Spleen (tissue), 11 donors: ENCODE data around the gene LIN7A. TPM values are rescaled to one million over a fixed set of nuclear protein-coding genes. Genes with fewer than 3 reads are reported as not detected.

ENCODE experiments used
- DNase-seq: peaks from one replicate; pipeline ENCODE4 v3.0.0-alpha.2; 2020
- H3K27ac ChIP-seq, 8 donors: fragments of 200-600 bp; sonication (generic) in 7 of 8; 1 replicate in 4 of 8; 2 replicates in 4 of 8; pipeline versions ENCODE4 v1.5.0 to v1.8.0; 2016 to 2021; ENCODE audit warnings: inconsistent platforms in 4 of 8, mild to moderate bottlenecking in 4 of 8, moderate library complexity in 1 of 8
- H3K27me3 ChIP-seq, 7 donors: fragments of 200-600 bp; sonication (generic) in 6 of 7; replicated peaks in 1 of 7; 1 replicate in 4 of 7; 2 replicates in 3 of 7; pipeline versions ENCODE4 v1.5.0 to v1.8.0; 2016 to 2021; ENCODE audit warnings: inconsistent platforms in 3 of 7, mild to moderate bottlenecking in 1 of 7
- H3K36me3 ChIP-seq, 6 donors: fragments of 200-600 bp; sonication (generic) in 5 of 6; 1 replicate in 4 of 6; 2 replicates in 2 of 6; pipeline versions ENCODE4 v1.5.0 to v1.8.0; 2016 to 2021; ENCODE audit warnings: inconsistent platforms in 2 of 6
- H3K4me1 ChIP-seq, 6 donors: fragments of 200-600 bp; sonication (generic) in 5 of 6; 1 replicate in 3 of 6; 2 replicates in 3 of 6; pipeline versions ENCODE4 v1.5.0 to v1.8.0; 2016 to 2021; ENCODE audit warnings: inconsistent platforms in 3 of 6
- H3K4me3 ChIP-seq, 8 donors: fragments of 200-600 bp; sonication (generic) in 7 of 8; 1 replicate in 4 of 8; 2 replicates in 4 of 8; pipeline versions ENCODE4 v1.5.0 to v1.8.0; 2016 to 2021; ENCODE audit warnings: inconsistent platforms in 4 of 8, mild to moderate bottlenecking in 4 of 8, moderate library complexity in 2 of 8
- H3K9me3 ChIP-seq, 8 donors: fragments of 200-600 bp; sonication (generic) in 7 of 8; 1 replicate in 4 of 8; 2 replicates in 4 of 8; pipeline versions ENCODE4 v1.5.0 to v1.8.0; 2016 to 2021; ENCODE audit warnings: inconsistent platforms in 4 of 8
- CTCF ChIP-seq, 11 experiments: fragments of 200-600 bp in 7 of 11; fragments of 450-650 bp in 4 of 11; sonication (generic) in 4 of 11; IDR thresholded peaks in 8 of 11; conservative IDR thresholded peaks in 3 of 11; 1 replicate in 7 of 11; 2 replicates in 4 of 11; pipeline versions ENCODE4 v1.4.0 to v1.8.0; 2016 to 2021; ENCODE audit warnings: antibody characterized with exemption in 11 of 11, inconsistent platforms in 4 of 11, mild to moderate bottlenecking in 1 of 11
- POLR2A ChIP-seq, 3 donors: fragments of 450-650 bp; IDR thresholded peaks; one replicate each; pipeline ENCODE4 v1.5.1; 2017; ENCODE audit warnings: antibody characterized with exemption in 3 of 3, mild to moderate bottlenecking in 1 of 3
- POLR2AphosphoS5 ChIP-seq, 3 donors: sonication (generic); formaldehyde crosslinking; IDR thresholded peaks; one replicate each; pipeline ENCODE4 v1.5.1; 2017; ENCODE audit warnings: antibody characterized with exemption in 3 of 3
- WGBS, 5 donors: extraction: QIAGEN DNeasy Blood & Tissue Kit in 3 of 5; methylation state at CpG; one replicate each; pipeline versions ENCODE4 v1.1.5 to v1.1.7; 2013 to 2018; 5-methylcytosine and 5-hydroxymethylcytosine counted together
- intact Hi-C: fragments of 100-400 bp; cut with DNase I; formaldehyde crosslinking; loops from one replicate; pipeline ENCODE4 v1.15.0; 2023; ENCODE audit warnings: low total_unique reads
- polyA plus RNA-seq, 3 donors: library from polyadenylated mRNA; stranded (reverse); fragments of 200-250 nt; gene quantifications; one replicate each; pipeline ENCODE4 v1.2.1, GENCODE V29; 2013
- total RNA-seq, 7 donors: library from RNA; depleted of rRNA in 3 of 7; stranded (reverse); fragments of >200 nt in 3 of 7; fragmentation: NEBNext Ultra II Directional in 4 of 7; extraction: Animal tissue kit (Norgen Biotek cat#: 25700) in 4 of 7; gene quantifications; one replicate each; pipeline versions ENCODE4 v1.1.0 to v1.2.1, GENCODE V29; 2016 to 2021
- donor health status: healthy with polysubstance abuse.
- donor health status: DM: no; HTN: no; CAD: no; lungs with moderate emphysema.
- donor health status: DM: no; HTN: no; CAD: no.
- donor health status: Bipolar disorder and iron deficiency.
- donor health status: healthy.
- donor health status: DM: no; HTN: no; CAD: no.
- donor health status: DM: yes; HTN: yes; CAD: no.

Gene LIN7A
- total and polyA plus RNA-seq, 10 donors: 1.7 to 31.6 (median 13.1) TPM

- Histone ChIP-seq H3K9me3 (no peaks in the 10 kb centered on the region), H3K36me3 (peaks cover 0 to 19% (median 0%) of the 10 kb centered on the region in 6 donors), H3K27me3 (no peaks in the 10 kb centered on the region), H3K27ac (no peak overlapping the region), H3K4me3 (no peak overlapping the region), H3K4me1 (no peaks in the 10 kb centered on the region)
- DNase-seq: no peak
- intact Hi-C loops: no loop called here
- TF ChIP-seq POLR2AphosphoS5 (IDR thresholded peaks at IDR 0.05) (no peak), CTCF (IDR thresholded peaks at IDR 0.05 in 8 of 11, conservative IDR thresholded peaks at IDR 0.05 in 3 of 11) (no peak), POLR2A (IDR thresholded peaks at IDR 0.05) (no peak)
- WGBS, 5 donors: 52 to 62% (median 58%) methylated on average over 2 of the region's 2 CpGs
Observed at GRCh38 chr12:80813820-80814219, 123.9 kb downstream of the LIN7A start.

DNA sequence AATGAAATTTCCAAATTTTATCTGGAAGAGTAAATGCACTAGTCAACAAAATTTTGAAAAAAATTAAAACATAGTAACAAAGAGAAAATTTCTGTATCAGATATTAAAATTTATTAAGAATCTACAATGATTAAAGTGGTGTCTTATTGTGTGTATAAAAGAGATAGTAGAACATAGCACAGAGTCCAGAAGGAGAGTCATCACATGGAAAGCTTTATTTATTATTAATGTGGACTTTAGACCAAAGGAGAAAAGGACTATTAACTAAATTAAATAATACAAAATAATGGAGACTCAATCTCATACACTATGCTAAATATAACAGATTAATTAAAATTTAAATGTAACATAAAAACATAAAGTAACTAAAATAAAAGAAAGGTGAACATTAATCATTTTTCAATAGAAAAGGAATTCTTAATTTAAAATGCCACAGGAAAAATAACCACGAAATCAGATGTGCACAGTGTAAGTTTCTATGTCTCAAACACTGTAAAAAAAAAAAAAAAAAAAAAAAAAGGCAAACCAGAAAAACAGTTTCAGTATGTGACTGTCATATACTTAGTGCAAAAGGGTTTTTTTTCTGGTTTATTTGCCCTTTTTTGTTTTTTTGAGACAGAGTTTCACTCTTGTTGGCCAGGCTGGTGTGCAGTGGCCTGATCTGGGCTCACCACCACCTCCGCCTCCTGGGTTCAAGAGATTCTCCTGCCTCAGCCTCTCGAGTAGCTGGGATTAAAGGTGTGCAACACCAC is 125.6 kb downstream of the LIN7A start:
- WGBS, 5 donors: 75 to 85% (median 80%) methylated on average over 3 of the region's 3 CpGs

GRCh38 chr12:80810874-80811273 is 126.9 kb downstream of the LIN7A start:
- Histone ChIP-seq H3K4me1 (no peaks in the 10 kb centered on the region), H3K27ac (no peak overlapping the region), H3K27me3 (no peaks in the 10 kb centered on the region), H3K36me3 (peaks cover 0 to 37% (median 0%) of the 10 kb centered on the region in 6 donors), H3K4me3 (no peak overlapping the region), H3K9me3 (no peaks in the 10 kb centered on the region)
- no peak for DNase-seq
- TF ChIP-seq CTCF (IDR thresholded peaks at IDR 0.05 in 8 of 11, conservative IDR thresholded peaks at IDR 0.05 in 3 of 11) (no peak), POLR2A (IDR thresholded peaks at IDR 0.05) (no peak), POLR2AphosphoS5 (IDR thresholded peaks at IDR 0.05) (no peak)
- intact Hi-C loops: no loop called here
- 0 to 50% (median 35%) methylated on average over 1 of the region's 1 CpG for WGBS, 5 donors

More for the DNA sequence above, 125.6 kb downstream of the LIN7A start:
- no peak for DNase-seq
- H3K4me3 ChIP-seq: no peak overlapping the region
- intact Hi-C loops: no loop called here
- H3K27ac ChIP-seq: no peak overlapping the region
- H3K4me1 ChIP-seq: no peaks in the 10 kb centered on the region
- no peaks in the 10 kb centered on the region for H3K27me3 ChIP-seq
- H3K36me3 ChIP-seq: peaks cover 0 to 36% (median 0%) of the 10 kb centered on the region in 6 donors
- H3K9me3 ChIP-seq: no peaks in the 10 kb centered on the region
- TF ChIP-seq CTCF (IDR thresholded peaks at IDR 0.05 in 8 of 11, conservative IDR thresholded peaks at IDR 0.05 in 3 of 11) (no peak), POLR2AphosphoS5 (IDR thresholded peaks at IDR 0.05) (no peak), POLR2A (IDR thresholded peaks at IDR 0.05) (no peak)

DNA sequence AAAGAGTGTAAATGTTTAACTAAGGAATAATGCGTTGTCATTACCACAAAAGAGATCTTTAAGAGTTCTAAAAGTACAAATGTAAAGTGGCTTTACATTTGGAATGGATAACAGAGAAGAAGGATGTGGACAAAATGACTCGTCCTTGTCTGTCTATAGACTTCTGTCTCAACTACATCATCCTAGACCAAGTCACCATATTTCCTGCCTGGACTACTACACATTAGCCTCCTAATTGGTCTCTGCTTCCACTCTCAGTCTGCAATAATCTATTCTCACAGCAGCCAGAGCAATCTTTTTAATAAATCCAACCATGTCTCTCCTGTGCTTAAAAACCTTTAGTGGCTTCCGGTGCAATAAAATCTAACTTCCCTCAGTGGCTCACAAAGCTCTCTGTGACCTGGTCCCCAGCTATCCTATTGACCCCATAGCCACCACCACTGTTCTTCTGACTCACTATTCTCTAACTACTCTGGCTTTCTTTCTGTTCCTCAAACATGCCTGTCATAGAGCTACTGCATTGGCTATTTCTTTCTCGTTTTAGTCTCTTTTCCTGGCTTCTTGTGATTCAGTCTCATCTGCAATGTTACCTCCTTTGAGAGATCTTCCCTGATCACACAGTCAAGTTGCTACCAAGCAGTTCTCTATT is 130.0 kb downstream of the LIN7A start:
- WGBS, 5 donors: 76 to 93% (median 87%) methylated on average over 4 of the region's 4 CpGs
- intact Hi-C loops: no loop called here
- Histone ChIP-seq H3K27me3 (no peaks in the 10 kb centered on the region), H3K4me3 (no peak overlapping the region), H3K9me3 (no peaks in the 10 kb centered on the region), H3K4me1 (no peaks in the 10 kb centered on the region), H3K27ac (no peak overlapping the region), H3K36me3 (peaks cover 0 to 58% (median 0%) of the 10 kb centered on the region in 6 donors)
- DNase-seq: no peak
- TF ChIP-seq POLR2A (IDR thresholded peaks at IDR 0.05) (no peak), POLR2AphosphoS5 (IDR thresholded peaks at IDR 0.05) (no peak)
